Amygdala (tissue), 56 donors: ENCODE data around the gene TTBK1.

Experiments
- DNase-seq, 56 donors: peaks; one replicate each; lab custom pipeline; 2025; lab: John Stamatoyannopoulos, UW

TTBK1 gene

GRCh38 chr6:43222418-43223059, 20.7 kb upstream of the TTBK1 start:
- no peak for DNase-seq

- no peak for DNase-seq
These were observed 20.1 kb upstream of the TTBK1 start for GRCh38 chr6:43223175-43223574.

DNA sequence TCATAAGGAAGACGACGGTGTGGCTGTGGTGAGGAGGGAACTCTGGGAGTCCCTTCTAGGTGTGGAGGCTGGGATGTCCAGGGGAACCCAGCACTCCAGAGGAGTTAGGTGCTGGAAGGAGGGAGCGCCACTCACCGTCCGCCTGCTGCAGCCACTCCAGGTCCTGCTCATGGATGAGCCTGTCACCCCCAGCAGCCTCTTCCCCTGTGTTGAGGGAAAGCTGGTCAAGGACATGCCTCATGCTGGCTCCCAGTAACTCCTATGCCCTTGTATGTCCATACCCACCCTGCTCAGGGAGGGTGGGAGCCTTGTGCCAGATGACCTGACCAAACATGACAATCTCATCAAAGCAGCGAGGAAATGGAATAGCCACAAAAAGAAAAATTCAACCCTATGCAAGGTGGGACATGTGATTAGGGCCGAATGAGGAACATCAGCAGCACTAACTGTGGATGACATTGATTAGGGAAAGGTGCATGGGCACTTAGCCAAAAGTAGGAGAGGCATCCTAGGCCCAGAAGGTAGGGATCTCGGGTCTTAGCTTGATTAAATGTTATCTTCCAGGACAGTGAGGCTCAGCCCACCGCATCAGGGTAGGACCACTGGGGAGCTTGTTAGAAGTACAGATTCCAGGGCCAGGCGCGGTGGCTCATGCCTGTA, 17.0 kb upstream of the TTBK1 start:
- DNase-seq: no peak

- peak in 51 of 56 donors; percentile 9 to 85 (median 60) for DNase-seq
These were observed 14.1 kb upstream of the TTBK1 start, which contains the start of gene DNPH1 for GRCh38 chr6:43228951-43229802. Gene DNPH1, minus strand, starts transcription at chr6:43229481. Its CDS starts 25 bp downstream, at chr6:43229456.

DNA sequence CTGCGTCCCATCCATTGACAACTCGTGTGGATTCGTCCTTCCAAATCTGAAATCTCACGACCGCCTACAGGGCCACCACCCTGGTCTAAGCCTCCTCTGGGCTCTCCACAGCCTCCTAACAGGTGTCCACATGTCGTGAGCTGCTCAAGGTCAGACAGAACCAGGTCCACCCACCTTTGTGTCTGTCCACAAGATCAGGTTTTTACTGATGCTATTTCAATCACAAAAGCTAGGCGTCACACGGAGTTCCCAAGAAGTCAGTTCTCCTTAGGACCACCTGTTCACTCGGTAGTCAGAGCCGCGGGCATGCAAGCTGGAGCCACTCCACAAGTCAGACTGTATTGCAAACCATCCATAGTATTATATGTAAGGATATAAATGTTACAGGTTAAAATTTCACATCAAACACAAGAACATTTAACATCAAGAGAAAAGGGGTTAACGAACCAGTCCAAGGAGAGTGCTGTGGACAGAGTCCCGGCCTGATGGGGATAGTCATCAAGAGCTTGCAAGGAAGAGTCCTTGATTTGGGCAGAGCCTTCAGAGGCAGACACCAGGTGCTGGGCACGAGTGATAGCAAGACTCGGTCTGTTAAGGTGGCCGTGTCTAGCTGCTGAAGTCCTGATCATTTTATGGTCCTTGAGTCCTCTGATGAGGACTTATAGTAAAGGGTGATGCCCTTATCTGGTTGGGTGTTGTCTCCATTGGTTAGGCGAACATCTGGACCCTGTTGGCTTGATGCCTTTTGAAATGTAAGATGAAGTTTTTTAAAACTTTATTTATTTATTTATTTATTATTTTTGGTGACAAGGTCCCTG, 13.3 kb upstream of the TTBK1 start:
- no peak for DNase-seq

GRCh38 chr6:43231053-43231452, 12.2 kb upstream of the TTBK1 start:
- DNase-seq: no peak

DNA sequence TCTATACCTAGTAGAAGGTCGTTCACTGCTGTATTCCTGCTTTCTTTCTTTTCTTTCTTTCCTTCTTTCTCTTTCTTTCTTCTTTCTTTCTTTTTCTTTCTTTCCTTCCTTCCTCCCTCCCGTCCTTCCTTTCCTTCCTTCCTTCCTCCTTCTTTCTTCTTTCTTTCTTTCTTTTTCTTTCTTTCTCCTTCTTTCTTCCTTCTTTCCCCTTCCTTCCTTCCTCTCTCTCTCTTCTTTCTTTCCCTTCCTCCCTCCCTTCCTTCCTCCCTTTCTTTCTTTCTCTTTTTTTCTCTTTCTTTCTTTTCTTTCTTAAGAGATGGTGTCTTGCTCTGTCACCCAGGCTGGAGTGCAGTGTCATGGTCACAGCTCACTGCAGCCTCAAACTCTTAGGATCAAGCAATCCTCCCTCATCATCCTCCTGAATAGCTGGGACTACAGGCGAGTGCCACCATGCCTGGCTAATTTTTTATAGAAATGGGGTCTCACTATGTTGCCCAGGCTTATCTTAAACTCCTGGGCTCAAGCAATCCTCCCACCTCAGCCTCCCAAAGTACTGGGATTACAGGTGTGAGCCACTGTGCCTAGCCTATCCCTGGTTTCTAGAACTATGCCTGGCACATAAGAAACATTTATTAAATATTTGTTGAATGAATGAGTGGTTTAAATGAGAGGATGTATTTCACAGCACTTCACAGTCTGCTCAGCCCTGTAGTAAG, 11.4 kb upstream of the TTBK1 start:
- no peak for DNase-seq

DNA sequence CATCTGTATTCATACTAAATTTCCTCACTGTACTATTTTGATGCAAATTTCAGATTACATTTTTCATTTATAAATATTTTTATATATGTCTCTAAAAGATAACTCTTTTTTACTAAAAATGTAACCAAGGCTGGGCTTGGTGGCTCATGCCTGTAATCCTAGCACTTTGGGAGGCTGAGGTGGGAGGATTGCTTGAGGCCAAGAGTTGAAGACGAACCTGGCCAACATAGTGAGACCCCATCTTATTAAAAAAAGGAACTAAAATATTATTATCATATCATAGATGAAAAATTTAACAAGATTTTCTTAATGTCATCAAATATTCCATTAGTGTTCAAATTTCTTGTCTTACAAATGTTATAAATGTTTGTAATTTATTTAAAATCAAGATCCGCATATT, 7.4 kb upstream of the TTBK1 start:
- no peak for DNase-seq

- no peak for DNase-seq
These were observed 4.2 kb upstream of the TTBK1 start for GRCh38 chr6:43239054-43239453.

- DNase-seq: no peak
These were observed 2.3 kb upstream of the TTBK1 start for GRCh38 chr6:43240950-43241349.

DNA sequence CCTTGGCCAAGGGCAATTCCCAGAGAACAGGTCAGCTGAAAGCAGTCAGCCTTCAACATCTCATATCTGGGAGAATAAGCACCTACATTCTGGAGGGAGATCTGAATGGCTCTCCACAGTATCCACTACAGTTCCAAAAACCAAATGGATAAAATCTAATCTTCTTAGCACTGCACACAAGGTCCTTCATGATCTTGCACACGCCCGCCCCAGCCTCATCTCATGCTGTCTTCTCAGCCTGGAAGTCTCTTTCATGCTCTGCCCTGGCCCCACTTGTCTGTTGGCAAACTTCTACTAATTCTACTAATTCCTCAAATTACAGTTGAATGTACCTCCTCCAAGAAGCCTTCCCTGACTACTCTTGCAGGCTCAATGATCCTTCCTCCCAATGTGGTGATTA, 1.8 kb upstream of the TTBK1 start:
- DNase-seq: no peak

DNA sequence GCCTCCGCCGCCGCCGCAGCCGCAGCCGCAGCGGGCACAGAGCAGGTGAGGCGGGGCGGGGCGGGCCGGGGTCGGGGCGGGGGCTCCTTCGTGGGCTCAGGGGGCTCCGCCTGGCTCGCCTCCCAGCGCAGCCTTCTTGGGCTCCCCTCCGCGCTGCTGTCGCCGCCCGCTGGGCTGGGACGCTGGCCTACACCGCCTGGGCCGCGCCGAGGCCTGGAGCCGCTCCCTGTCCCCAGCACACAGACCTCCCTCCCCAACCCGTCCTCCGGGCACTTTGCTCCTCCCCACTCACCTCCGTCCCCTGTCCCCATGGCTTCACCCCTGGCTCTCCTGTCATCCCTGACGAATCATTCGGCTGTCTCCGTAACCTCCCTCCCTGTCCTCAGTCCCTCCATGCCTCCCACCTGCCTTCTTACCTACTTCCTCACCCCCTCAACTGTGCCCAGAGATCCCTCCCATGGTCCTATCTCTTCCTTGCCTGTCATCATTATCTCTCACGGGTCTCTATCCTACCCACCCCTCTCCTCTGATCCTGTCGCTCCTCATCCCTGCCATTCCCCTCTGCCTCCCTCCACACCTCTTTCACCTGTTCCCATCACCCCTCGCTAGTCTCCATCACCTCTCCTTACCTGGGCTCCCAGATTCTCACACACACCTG, 512 bp downstream of the TTBK1 start:
- DNase-seq: peak in 3 of 56 donors; percentile 24 to 39 (median 28)

DNA sequence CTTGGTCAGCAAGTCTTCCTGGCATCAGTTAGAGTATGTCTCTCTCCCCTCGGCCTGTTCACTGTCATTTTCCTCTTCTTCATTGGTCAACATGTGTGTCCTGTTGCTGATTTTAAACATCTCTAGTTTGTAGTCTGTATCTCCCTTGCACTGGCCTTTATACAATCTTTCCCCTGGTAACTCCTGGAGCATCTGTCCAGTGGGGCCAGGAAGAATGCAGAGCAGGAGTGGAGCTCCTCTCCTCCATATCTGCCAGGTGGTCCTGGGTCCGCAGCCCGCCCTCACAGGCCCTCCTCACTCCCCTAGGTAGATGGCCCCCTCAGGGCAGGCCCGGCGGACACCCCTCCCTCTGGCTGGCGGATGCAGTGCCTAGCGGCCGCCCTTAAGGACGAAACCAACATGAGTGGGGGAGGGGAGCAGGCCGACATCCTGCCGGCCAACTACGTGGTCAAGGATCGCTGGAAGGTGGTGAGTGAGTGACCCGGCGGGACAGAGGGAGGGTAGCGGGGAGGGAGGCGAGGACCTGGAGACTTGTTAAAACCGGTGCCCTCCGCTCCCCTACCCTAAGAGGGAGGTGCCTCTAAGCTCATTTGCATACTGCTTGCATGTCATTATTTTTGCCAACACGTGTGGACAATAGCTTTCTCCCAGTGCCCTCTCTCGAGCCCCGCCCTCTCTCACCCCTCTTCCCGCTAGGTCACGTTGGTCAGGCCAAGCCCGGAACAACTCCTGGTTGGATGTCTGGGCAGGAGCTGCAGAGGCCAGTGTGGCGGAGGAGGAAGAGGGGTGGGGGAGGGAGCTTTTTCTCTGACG, 3.2 kb downstream of the TTBK1 start:
- peak in 50 of 56 donors; percentile 29 to 91 (median 80) for DNase-seq

- DNase-seq: peak in 55 of 56 donors; percentile 29 to 93 (median 80)
These were observed 4.1 kb downstream of the TTBK1 start for GRCh38 chr6:43247114-43247999.

GRCh38 chr6:43248101-43248500, 4.8 kb downstream of the TTBK1 start:
- no peak for DNase-seq

DNA sequence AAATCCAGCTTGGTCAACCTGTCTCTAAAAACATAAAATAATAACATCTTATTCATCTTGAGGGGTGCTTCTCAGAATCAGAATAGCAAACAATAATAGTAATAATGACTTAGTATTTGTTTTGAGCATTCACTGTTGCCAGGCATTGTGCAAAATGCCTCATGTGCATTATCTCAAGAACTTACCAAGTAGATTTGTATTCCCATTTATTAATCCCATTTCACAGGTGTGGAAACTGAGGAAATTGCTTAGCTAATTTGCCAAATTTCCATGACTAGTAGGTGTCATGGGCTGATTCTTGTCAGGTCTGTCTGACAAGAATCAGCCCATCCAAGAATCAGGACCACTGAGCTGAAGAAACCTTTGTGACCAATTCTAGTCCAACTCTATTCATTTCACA, 5.5 kb downstream of the TTBK1 start:
- DNase-seq: no peak

GRCh38 chr6:43250992-43251373, 7.7 kb downstream of the TTBK1 start:
- DNase-seq: no peak
